Ovary (tissue), 3 donors: ENCODE results near the gene KCND1.

Experiments
- POLR2A ChIP-seq: fragments of 450-650 bp; IDR thresholded peaks from one replicate; pipeline ENCODE4 v1.6.1; 2017; ENCODE audit warnings: antibody characterized with exemption, mild to moderate bottlenecking, moderate library complexity
- TF ChIP-seq, protein P1 (sequence below), 3 donors: fragments of 450-650 bp in 2 of 3; fragments of 200-600 bp in 1 of 3; IDR thresholded peaks; one replicate each; pipeline versions ENCODE4 v1.5.1 to v1.8.0; 2016 to 2022; ENCODE audit warnings: antibody characterized with exemption in 3 of 3, mild to moderate bottlenecking in 1 of 3
- donor health status: DM: no; HTN: no; CAD: no.

DNA sequence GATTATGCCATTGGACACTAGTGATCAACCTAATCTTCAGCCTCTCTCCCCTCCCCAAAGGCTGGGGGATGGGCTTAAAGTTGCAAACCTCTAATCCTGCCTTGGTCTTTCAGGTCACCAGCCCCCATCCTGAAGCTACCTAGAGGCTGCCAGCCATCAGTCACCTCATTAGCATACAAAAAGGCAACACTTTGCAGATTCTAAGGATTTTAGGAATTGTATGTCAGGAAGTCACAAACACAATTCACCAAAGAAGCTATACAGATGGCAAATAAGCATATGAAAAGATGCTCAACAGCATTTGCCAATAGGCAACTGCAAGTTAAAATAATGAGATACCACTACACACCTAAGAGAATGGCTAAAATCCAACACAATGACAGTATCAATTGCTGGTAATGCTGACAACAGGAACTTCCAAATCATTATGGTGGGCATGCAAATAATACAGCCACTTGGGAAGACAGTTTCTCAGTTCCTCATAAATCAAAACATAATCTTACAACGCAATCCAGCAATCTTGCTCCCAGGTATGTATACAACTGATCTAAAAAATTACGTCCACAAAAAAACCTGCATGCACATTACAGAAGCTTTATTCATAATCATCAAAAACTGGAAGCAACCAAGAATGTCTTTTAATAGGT is 43.8 kb downstream of the KCND1 start:
- TF ChIP-seq, protein P1, sequence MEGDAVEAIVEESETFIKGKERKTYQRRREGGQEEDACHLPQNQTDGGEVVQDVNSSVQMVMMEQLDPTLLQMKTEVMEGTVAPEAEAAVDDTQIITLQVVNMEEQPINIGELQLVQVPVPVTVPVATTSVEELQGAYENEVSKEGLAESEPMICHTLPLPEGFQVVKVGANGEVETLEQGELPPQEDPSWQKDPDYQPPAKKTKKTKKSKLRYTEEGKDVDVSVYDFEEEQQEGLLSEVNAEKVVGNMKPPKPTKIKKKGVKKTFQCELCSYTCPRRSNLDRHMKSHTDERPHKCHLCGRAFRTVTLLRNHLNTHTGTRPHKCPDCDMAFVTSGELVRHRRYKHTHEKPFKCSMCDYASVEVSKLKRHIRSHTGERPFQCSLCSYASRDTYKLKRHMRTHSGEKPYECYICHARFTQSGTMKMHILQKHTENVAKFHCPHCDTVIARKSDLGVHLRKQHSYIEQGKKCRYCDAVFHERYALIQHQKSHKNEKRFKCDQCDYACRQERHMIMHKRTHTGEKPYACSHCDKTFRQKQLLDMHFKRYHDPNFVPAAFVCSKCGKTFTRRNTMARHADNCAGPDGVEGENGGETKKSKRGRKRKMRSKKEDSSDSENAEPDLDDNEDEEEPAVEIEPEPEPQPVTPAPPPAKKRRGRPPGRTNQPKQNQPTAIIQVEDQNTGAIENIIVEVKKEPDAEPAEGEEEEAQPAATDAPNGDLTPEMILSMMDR (IDR thresholded peaks at IDR 0.05) = no peak
- TF ChIP-seq POLR2A = no peak
